Mesenteric fat pad (tissue), 1 donor: ENCODE results near the gene CRISP1. TPM values are rescaled to one million over a fixed set of nuclear protein-coding genes. Genes with fewer than 3 reads are reported as not detected.
"Not testable (repeated sequence)": the region's sequence is repeated elsewhere in the genome, so short reads cannot be mapped to it uniquely, and the experiment has no call there.

Experiments
- DNase-seq: peaks from one replicate; pipeline ENCODE4 v3.0.0-alpha.2; 2020; ENCODE audit warnings: low spot score
- total RNA-seq: library from RNA; stranded (reverse); fragmentation: NEBNext Ultra II Directional; extraction: Animal tissue kit (Norgen Biotek cat#: 25700); gene quantifications from one replicate; pipeline ENCODE4 v1.2.1, GENCODE V29; 2021
- donor health status: DM: yes; HTN: yes; CAD: no.

CRISP1 gene
- total RNA-seq, 1 donor from 2014 or later: not detected

DNA sequence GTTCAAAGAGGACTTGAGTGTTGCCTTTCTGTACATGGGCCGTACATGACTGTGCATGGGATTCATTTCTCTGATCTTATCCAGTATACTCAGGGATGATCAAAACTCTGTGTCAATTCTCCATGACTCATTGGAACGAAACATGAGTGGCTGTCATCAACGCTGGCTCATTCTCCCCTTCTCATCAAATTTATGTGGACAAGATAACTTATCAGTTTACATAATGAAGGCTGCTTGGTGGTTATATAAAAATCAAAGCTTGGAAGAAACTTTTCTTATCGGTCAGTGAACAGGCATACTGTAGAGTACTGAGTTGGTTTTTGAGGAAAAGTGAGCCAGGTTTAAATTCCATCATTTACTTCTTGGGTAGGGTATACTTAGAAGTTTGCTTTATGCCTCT is 24.9 kb downstream of the CRISP1 start:
- DNase-seq: no peak

DNA sequence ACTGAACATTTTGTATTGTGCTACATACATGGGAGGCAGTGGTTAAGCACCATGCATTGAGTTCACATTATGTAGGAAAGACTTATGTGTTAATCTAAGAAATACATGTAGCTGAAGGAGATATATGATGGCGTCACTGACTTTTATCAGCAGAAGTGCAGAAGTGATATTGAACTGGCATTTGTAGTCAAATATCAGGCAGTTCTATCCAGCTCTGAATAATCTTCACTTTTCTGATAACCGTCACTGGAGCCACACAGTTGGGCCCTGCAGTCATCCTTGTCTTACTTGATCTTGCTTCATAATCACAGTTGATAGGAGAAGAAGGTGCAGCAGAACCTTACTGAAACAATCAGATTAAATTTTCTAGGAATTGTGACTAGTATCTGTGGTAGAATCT is 26.4 kb downstream of the CRISP1 start:
- DNase-seq: no peak

DNA sequence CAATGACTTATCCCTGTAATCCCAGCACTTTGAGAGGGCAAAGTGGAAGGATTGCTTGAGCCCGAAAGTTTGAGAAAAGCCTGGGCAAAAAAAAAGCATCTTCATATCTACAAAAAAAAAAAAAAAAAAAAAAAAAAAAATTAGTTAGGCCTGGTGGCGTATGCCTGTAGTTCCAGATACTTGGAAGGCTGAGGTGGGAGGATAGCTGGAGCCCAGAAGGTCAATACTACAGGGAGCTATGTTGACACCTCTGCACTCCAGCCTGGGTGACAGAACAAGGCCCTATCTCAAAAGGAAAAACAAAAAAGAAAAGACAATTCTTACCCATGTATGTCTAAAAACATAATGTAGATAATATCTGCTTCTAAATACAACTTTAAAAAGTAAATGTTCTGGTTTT is 27.2 kb downstream of the CRISP1 start:
- DNase-seq: no peak

DNA sequence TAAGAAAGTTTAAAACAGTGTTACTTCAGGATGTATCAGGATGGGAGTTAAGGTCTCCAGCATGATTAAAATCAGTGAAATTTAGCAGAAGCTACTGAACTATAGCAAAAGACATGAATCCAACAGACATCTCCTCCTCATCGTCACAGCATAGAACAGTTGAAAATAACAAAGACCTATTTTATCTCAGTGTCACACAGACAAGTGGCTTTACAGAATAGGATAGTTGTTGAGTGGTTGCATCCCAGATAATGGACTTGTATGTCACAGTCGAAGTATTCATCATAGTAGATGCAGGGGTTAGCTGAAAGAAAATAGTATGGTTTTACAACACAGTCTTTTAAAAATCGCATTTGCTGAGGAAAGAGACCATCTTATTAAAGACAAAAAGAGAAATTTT is 31.2 kb downstream of the CRISP1 start:
- DNase-seq: no peak

- DNase-seq: no peak
Observed at GRCh38 chr6:49833386-49833785, 32.9 kb downstream of the CRISP1 start.

DNA sequence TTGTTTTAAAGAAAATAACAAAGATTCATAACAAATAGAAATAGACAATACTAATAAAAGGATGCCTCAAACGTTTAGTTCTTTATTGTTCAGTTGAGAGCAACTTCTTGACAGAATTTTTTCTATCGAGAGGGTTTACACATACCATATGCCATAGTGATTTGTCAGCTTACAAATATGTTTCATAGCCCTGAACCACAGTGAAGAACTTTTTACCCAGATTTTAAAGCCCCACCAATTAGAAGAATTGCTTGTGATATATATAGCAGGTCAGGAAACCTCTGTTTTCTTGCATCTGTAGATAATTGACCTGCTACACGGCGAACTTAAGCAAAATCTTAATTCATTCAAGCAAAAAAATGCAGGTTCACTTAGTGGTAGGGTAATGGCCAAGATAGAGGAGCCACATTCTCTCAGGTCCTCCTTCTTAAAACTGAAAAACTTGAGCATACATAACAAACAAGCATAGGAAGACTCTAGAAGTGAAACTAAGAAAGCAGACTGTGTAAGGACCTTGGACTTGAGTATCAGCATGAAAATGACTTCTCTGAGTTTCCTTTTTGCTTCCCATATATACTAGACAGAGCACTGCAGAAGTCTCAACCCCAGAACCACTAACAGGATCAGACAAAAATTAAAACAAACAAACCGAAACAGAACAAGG is 39.5 kb downstream of the CRISP1 start:
- DNase-seq: no peak

GRCh38 chr6:49815166-49815565 is 51.2 kb downstream of the CRISP1 start:
- no peak for DNase-seq

DNA sequence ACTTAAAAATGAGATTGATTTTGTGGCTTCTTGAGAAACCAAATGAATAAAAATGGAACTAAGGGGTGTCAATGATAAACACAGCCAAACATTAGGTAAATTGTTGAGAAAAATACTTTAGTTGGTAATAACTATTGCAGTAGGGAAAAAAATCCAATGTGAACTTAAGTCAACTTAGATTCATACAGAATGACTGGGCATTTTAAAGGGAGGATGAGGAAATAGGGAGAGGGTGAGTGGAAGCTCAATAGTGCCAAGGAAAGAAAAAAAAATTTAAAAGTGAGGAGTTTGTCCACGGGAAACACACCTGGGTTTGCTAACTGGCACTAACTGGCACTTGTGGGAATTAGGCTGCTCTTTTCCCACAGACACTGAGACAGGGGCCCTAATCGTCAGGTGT is 53.1 kb downstream of the CRISP1 start:
- DNase-seq: no peak

- no peak for DNase-seq
Observed at GRCh38 chr6:49806145-49806544, 60.2 kb downstream of the CRISP1 start.

- DNase-seq: no peak
Observed at GRCh38 chr6:49805246-49805645, 61.1 kb downstream of the CRISP1 start.

GRCh38 chr6:49801525-49801924 is 64.8 kb downstream of the CRISP1 start:
- DNase-seq: no peak

- DNase-seq: no peak
Observed at GRCh38 chr6:49799090-49799489, 67.2 kb downstream of the CRISP1 start.

DNA sequence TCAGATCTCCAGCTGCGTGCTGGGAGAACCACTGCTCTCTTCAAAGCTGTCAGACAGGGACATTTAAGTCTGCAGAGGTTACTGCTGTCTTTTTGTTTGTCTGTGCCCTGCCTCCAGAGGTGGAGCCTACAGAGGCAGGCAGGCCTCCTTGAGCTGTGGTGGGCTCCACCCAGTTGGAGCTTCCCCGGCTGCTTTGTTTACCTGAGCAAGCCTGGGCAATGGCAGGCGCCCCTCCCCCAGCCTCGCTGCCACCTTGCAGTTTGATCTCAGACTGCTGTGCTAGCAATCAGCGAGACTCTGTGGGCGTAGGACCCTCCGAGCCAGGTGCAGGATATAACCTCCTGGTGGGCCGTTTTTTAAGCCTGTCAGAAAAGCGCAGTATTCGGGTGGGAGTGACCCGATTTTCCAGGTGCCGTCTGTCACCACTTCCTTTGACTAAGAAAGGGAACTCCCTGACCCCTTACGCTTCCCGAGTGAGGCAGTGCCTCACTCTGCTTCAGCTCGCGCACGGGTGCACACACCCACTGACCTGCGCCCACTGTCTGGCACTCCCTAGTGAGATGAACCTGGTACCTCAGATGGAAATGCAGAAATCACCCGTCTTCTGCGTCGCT is 69.4 kb downstream of the CRISP1 start:
- not testable (repeated sequence) for DNase-seq

- no peak for DNase-seq
Observed at GRCh38 chr6:49790341-49790740, 76.0 kb downstream of the CRISP1 start.

DNA sequence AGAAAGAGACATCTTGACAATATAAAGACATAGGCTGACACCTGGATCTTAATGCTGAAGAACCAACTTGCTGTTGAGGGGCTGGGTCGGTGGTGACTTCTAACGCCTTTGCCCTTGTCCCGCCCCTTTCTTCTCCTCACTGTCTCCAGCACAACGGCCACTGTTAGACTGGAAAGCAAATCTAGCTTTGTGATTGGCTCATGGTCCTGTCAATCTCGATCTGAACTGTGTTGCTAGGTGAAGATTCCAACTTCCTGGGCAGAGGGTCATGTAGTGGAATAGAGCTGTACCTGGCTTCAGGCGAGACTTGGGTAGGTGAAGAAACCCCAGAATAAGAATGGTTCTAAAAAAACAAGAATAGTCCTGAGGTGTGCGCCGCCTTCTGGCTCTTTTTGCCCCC is 79.2 kb downstream of the CRISP1 start, which contains the start of gene PGK2:
PGK2 (minus strand) TSS at position 110 of the 400 bp plus-strand sequence; CDS start at position 12, 98 bp downstream.
- DNase-seq: no peak

- DNase-seq: no peak
Observed at GRCh38 chr6:49784272-49784671, 82.1 kb downstream of the CRISP1 start.

Other genes starting within 250 kb of the CRISP1 start
- not detected for gene RHAG, start 229.7 kb downstream of the CRISP1 start, total RNA-seq
- gene CRISP2, start 153.0 kb downstream of the CRISP1 start, total RNA-seq: not detected
- gene CRISP3, start 122.1 kb downstream of the CRISP1 start, total RNA-seq: not detected
- not detected for gene PGK2, start 79.2 kb downstream of the CRISP1 start, total RNA-seq
- not detected for gene DEFB114, start 97.6 kb upstream of the CRISP1 start, total RNA-seq
- not detected for gene DEFB113, start 103.1 kb upstream of the CRISP1 start, total RNA-seq
- gene DEFB110, start 155.5 kb upstream of the CRISP1 start, total RNA-seq: not detected
- gene DEFB112, start 183.4 kb upstream of the CRISP1 start, total RNA-seq: not detected